Transverse colon (tissue), 4 donors: Measurements from ENCODE around the gene RAB43.

Source experiments
- CTCF ChIP-seq, 5 experiments: fragments of 200-600 bp in 3 of 5; fragments of 450-650 bp in 2 of 5; sonication (generic) in 3 of 5; IDR thresholded peaks; 1 replicate in 2 of 5; 2 replicates in 3 of 5; pipeline ENCODE4 v1.5.1; 2016 to 2017; ENCODE audit warnings: antibody characterized with exemption in 5 of 5, inconsistent platforms in 3 of 5, mild to moderate bottlenecking in 2 of 5, moderate library complexity in 1 of 5
- EP300 ChIP-seq: sonication (generic); formaldehyde crosslinking; IDR thresholded peaks from one replicate; pipeline ENCODE4 v1.6.1; 2017; ENCODE audit warnings: antibody characterized with exemption, low read depth
- POLR2AphosphoS5 ChIP-seq, 3 donors: sonication (generic); formaldehyde crosslinking; IDR thresholded peaks; one replicate each; pipeline ENCODE4 v1.6.1; 2016; ENCODE audit warnings: antibody characterized with exemption in 3 of 3

- TF ChIP-seq CTCF (IDR thresholded peaks at IDR 0.05) = no peak
- TF ChIP-seq POLR2AphosphoS5 (IDR thresholded peaks at IDR 0.05) = no peak
- TF ChIP-seq EP300 = no peak
These were observed 80.9 kb downstream of the RAB43 start for GRCh38 chr3:129040579-129041300.
